Measurements from ENCODE around the gene RPIA.
"Not testable (repeated sequence)": the region's sequence is repeated elsewhere in the genome, so short reads cannot be mapped to it uniquely, and the experiment has no call there.

The RPIA gene

GRCh38 chr2:88691339-88692183, at the start of gene RPIA:
TSS of gene RPIA (plus strand) at chr2:88691673. CDS start at chr2:88691699, 26 bp downstream.
- DNase-seq = peak; percentile 97

GRCh38 chr2:88642278-88642677, 49.2 kb upstream of the RPIA start:
- DNase-seq = no peak

DNA sequence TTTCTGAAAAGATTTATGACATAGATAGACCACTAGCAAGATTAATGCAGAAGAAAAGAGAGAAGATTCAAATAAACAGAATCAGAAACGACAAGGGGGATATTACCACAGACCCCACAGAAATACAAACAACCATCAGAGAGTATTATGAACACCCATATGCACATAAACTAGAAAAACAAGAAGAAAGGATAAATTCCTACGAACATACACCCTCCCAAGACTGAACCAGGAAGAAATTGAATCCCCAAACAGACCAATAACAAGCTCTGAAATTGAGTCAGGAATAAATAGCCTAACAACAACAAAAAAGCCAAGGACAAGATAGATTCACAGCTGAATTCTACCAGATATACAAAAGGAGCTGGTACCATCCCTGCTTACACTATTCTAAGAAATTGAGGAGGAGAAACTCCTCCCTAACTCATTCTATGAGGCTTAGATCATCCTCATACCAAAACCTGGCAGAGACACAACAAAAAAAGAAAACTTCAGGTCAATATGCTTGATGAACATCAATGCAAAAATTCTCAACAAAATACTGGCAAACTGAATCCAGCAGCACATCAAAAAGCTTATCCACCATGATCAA, 46.1 kb upstream of the RPIA start:
- DNase-seq = not testable (repeated sequence)

GRCh38 chr2:88651646-88652045, 39.8 kb upstream of the RPIA start:
- DNase-seq = no peak

GRCh38 chr2:88654714-88655113, 36.8 kb upstream of the RPIA start:
- no peak for DNase-seq

DNA sequence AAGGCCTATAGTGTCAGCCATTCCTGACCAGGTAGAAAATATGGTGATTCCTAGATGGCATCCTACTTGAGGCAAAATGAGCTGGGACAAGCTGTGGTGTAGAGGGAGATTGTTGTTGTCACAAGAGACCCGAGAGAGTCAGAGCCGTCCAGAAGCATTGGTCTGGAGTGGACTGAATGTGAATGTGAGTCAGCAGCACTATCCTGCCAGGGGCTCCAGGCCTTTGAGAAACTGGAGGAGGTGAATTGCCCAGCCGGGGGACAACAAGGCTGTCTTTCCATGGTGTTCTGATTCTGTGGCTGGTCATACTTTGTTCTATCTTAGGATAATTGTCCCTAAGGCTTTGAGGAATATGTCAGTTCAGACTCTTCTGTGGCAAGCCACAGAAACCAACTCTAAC, 34.8 kb upstream of the RPIA start:
- DNase-seq = no peak

DNA sequence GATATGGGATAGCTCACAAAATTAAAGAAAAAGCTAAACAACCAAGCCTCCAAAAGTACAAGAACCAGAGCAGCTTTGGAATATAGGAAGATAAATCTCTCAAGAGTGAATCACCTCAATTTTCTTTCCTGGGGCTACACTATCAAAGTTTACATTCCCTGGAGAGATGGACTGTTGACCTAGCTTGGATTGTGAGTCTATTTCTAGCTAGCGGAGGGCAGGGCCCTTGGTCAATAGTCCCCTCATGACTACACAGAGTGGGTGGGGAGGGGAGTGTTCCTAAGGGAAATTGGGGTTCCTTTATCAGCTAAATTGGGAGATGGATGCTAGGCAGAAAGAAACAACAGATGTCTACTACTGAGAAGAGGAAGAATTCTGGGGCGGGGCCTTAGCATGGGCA, 34.3 kb upstream of the RPIA start:
- no peak for DNase-seq

- no peak for DNase-seq
Measured at GRCh38 chr2:88658326-88658725, 33.1 kb upstream of the RPIA start.

GRCh38 chr2:88658881-88659537, 32.5 kb upstream of the RPIA start:
- DNase-seq = no peak

DNA sequence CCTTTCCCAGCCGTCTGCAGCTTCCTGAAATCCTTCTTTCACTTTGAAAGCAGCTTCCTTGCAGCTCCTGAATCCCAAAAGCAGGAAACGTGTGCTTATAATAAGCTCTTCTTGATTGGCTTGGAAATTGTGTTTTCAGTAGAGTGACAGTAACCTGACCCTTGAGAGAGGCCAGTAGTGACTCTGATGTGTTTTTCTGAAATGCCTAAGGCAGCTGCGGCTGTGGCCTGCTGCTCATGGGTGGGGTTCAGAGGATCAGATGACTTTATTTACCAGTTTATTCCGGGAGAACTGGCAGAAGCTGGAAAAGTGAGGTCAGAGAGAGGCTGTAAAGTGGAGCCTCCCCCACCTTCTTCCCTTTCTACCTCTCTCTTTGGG, 31.9 kb upstream of the RPIA start:
- no peak for DNase-seq

DNA sequence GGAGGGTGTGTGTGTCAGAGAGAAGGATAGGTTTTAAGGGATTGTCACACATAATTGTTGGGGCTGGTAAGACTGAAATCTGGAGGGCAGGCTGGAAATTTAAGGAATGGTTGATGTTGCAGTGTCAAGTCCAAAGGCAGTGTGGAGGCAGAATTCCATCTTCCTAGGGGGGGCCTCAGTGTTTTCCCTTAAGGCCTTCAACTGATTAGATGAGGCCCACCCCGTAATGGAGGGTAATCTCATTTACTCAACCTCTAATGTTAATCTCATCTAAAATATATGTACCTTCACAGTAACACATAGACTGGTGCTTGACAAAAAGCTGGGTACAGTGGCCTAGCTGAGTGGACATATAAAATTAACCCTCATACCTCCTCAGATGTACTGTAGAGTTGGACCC, 30.9 kb upstream of the RPIA start:
- DNase-seq = no peak

DNA sequence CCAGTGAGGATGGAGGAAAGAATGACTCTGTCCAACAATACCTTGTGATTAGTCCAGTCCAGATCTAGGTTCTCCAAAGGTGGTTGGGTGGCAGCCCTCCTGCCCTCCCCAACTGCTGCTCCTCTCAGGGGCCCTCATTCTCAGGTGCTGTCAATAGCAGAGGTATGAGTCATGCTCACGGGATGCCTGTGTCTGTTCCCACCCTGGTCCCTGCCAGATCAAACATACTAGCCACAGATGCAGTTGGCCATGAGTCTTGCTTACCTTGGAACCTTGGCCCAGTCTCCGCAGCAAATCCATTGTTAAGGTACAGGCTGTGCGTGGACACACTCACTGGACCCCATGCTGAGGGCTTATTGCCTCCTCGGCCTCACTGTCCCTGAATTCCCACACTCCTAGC, 24.9 kb upstream of the RPIA start:
- DNase-seq = no peak

GRCh38 chr2:88667219-88667618, 24.3 kb upstream of the RPIA start:
- no peak for DNase-seq

DNA sequence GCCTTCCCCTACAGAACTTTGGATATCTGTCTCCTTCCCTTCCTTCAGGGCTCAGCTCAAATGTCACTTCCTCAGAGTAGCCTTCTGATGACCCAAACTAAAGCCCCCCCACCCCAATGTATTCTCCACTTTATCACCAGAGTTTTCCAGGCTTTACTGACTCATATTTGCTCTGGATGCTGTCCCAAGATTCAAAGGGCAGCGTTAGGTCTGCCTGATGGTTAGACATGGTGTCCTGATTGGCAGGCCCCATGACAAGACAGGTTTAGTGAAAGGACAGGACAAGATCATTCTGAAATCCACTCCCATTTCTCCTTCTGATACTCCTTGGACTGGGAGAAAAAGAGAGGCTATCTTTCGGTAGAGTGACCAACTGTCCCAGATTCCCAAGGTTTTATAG, 22.6 kb upstream of the RPIA start:
- DNase-seq = no peak

- DNase-seq = no peak
Measured at GRCh38 chr2:88669482-88670214, 21.8 kb upstream of the RPIA start.

DNA sequence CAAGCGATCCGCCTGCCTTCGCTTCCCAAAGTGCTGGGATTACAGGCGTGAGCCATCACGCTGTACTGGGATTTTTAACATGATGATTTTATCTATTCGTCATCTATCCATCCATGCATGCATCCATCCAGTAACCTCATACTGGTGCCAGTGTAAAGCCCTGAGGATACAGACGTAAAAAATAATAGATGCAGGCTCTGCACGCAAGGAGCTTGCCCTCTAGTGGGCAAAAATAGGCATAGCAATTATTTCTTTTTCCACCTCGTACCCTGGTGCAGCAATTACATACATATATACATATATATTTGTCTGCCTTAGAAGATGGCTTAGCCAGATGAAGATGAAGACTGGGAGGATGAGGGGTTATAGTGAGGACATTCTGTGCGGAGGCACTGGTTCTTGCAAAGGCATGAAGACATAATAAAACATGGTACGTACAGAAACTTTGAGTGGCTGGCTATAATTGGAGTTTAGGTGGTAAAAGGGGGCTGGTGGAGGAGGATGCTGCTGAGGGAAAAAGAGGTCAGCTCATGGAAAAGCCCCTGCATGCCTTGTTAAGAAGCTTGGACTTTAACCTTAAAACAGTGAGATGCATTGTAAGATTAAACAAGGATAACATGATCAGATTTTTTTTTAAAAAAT, 19.6 kb upstream of the RPIA start:
- no peak for DNase-seq

DNA sequence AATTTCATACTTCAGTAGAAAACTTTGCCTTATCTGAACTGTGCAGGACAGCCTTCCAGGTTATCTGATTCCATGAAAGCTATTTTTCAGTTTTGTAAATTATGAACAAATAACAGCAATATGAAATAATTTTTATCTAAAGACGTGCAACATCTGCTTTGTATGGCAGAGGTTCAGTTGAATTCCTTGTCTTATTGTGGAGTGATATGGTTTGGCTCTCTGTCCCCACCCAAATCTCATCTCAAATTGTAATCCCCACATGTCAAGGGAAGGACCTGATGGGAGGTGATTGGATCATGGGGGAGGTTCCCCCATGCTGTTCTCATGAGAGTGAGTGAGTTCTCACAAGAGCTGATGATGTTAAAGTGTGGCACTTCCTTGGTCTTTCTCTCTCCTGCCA, 18.1 kb upstream of the RPIA start:
- no peak for DNase-seq

DNA sequence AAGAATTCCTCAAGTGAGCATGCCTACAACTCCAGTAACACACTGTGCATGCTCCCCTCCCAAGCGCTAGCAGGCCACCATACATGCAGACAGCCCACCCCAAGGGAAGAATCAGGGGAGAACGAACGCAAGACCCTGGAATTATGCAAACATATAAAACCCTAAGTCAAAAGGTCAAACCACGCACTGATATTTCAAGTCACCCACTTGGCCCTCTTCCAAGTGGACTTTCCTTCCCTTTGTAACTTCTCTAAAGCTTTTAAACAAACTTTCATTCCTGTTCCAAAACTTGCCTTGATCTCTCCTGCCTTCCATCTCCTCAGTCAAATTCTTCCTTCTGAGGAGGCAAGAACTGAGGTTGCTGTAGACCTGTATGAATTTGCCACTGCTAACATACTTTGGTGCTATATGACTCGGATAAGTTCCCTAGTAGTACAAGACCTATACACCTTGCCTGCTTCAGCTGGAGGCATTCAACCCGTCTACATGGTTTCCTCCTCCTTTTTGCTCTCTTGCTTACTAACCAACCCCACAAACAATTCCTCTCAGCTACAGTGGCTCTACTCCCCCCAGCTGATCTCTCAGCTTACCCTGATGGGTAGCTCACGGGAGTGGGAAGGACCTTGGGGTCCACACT, 11.1 kb upstream of the RPIA start:
- DNase-seq = no peak

DNA sequence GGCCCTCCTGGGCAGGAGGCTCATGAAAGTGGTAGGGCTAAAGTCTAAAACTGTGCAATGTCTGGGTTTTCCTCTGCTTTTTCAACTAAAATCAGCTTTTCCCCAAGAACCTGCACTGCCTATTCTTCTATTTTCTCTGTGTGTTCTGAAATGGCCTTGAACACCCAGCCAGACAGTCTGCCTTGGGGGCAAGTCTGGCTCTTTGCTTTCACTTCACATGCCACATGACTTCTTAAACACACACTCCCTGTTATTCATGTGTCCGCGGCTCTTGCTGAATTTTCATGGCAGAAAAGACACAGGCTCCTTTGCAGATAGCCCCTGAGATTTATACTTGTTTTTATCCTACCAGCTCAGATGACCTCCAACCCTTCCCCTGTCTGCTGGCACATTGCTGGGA, 10.6 kb upstream of the RPIA start:
- no peak for DNase-seq

DNA sequence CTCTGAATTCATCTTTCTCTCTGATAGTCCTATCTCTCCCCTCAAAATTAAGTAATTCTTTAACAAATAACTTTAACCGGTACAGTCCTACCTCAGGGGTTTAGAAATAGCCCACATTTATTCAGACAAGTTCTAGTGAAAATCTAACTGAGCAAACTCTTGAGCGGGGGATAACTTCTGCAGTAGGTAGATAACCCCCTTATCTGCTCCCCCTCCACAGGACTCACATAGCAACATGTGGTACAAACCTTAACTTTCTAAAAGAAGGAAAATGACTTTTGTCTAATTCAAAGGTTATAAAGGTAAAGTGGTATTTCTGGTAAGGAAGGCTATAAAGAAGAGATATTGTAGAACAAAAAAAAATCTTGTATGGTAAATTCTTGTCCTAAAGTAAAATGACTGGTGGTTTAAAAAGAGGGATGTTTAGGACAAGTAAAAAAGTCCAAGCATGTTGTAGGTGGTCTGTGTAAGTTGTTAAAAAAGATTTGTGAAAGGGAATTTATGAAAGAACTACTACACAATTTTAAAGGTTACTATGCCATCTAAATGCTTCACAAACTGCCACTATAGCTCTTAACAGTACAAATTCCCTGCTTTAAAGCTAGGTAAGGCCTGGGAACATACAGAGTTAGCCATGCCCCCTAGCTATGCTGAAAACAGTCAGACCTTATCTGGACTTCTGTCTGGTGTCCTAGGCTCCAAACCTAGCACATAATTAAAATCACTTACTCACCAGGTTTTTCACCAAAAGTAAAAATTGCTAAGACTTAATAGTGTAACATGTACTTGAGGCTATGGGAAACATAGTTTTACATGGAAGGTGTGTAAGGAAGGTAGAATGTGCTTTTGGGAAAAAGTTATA, 8.1 kb upstream of the RPIA start:
- no peak for DNase-seq

- no peak for DNase-seq
Measured at GRCh38 chr2:88684519-88684918, 7.0 kb upstream of the RPIA start.

GRCh38 chr2:88686320-88686719, 5.2 kb upstream of the RPIA start:
- DNase-seq = no peak
